HUES64 (cell line): Measurements from ENCODE around the gene HECA.
"Not testable (repeated sequence)": the region's sequence is repeated elsewhere in the genome, so short reads cannot be mapped to it uniquely, and the experiment has no call there.

Source experiments
- H3K27ac ChIP-seq: 2 replicates; pipeline ENCODE4 v1.7.0; 2013; ENCODE audit warnings: low read depth, low read length, inconsistent platforms
- H3K27me3 ChIP-seq: 2 replicates; pipeline ENCODE4 v1.6.1; 2013; ENCODE audit warnings: mild to moderate bottlenecking, low read length; ENCODE audit not compliant: insufficient read depth
- H3K36me3 ChIP-seq: 2 replicates; pipeline ENCODE4 v1.6.1; 2013; ENCODE audit warnings: mild to moderate bottlenecking, low read length; ENCODE audit not compliant: insufficient read depth
- H3K4me1 ChIP-seq: 2 replicates; pipeline ENCODE4 v1.6.1; 2013; ENCODE audit warnings: mild to moderate bottlenecking, low read length, moderate library complexity; ENCODE audit not compliant: insufficient read depth
- H3K4me3 ChIP-seq: 2 replicates; pipeline ENCODE4 v1.5.1; 2013; ENCODE audit warnings: mild to moderate bottlenecking, low read length, moderate library complexity
- H3K9ac ChIP-seq: 2 replicates; pipeline ENCODE4 v1.6.1; 2013; ENCODE audit warnings: mild to moderate bottlenecking, low read depth, low read length
- H3K9me3 ChIP-seq: 2 replicates; pipeline ENCODE4 v1.6.1; 2013; ENCODE audit warnings: low read depth, low read length; ENCODE audit not compliant: insufficient read depth
- WGBS: fragments of 150-250, 120-280 bp; methylation state at CpG from one replicate; pipeline ENCODE4 v1.1.7; 2013; ENCODE audit warnings: missing lambda C conversion rate; 5-methylcytosine and 5-hydroxymethylcytosine counted together

HECA gene

DNA sequence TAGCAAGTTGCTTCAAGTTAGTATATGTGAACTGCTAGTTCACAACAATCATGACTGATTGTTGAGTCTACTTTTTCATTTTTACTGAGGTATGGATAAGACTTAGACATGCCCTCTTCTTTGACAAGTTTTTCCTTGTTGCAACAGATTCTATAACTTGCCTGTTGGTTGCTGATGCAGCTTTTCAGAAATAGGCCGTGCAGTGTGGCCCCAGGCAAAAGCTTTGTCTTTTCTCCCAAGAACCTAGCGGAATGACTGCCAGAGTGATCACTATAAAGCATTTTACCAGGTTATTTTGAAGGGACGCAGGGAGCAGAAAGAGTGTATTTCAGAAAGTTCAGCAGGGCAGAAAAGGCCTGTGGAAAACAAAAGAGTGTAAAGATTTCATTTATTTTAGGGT is 16.0 kb downstream of the HECA start:
- H3K27ac ChIP-seq = no peak overlapping the region
- 82% methylated on average over 3 of the region's 3 CpGs for WGBS
- peaks cover 23% of the 10 kb centered on the region for H3K4me1 ChIP-seq
- no peak overlapping the region for H3K4me3 ChIP-seq
- H3K36me3 ChIP-seq = no peaks in the 10 kb centered on the region
- H3K9ac ChIP-seq = no peak overlapping the region
- H3K9me3 ChIP-seq = no peaks in the 10 kb centered on the region
- H3K27me3 ChIP-seq = no peaks in the 10 kb centered on the region

- H3K9ac ChIP-seq = no peak overlapping the region
- no peaks in the 10 kb centered on the region for H3K36me3 ChIP-seq
- H3K9me3 ChIP-seq = no peaks in the 10 kb centered on the region
- no peaks in the 10 kb centered on the region for H3K27me3 ChIP-seq
- peaks cover 22% of the 10 kb centered on the region for H3K4me1 ChIP-seq
- 87% methylated on average over 5 of the region's 6 CpGs for WGBS
- no peak overlapping the region for H3K27ac ChIP-seq
- no peak overlapping the region for H3K4me3 ChIP-seq
Measured at GRCh38 chr6:139151425-139152087, 16.7 kb downstream of the HECA start.

- Histone ChIP-seq H3K36me3 (no peaks in the 10 kb centered on the region), H3K4me3 (no peak overlapping the region), H3K27ac (no peak overlapping the region), H3K27me3 (no peaks in the 10 kb centered on the region), H3K4me1 (peaks cover 22% of the 10 kb centered on the region), H3K9me3 (no peaks in the 10 kb centered on the region), H3K9ac (no peak overlapping the region)
- WGBS = 72% methylated on average over 4 of the region's 5 CpGs
Measured at GRCh38 chr6:139152088-139152891, 17.4 kb downstream of the HECA start.

DNA sequence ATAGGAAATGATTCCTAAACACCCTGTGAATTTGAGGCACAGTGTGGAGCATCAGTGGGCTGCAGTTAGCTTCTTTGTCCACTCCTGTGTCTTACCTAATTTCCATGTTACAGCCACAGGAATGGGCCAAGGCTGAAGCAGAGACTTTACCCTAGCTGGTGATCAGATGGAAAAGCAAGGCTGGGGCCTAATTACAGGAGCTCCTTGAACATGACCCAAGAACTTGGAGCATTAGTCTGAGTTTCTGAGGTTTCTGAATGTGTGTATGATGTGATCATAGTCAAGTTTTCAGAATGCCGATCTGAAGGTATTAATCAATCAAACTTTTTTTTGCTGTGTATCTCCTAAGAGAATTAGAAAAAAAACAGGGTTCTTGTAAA is 18.0 kb downstream of the HECA start:
- H3K9ac ChIP-seq = no peak overlapping the region
- no peaks in the 10 kb centered on the region for H3K27me3 ChIP-seq
- no peaks in the 10 kb centered on the region for H3K9me3 ChIP-seq
- H3K27ac ChIP-seq = no peak overlapping the region
- H3K4me1 ChIP-seq = peaks cover 22% of the 10 kb centered on the region
- H3K4me3 ChIP-seq = no peak overlapping the region
- WGBS = 91% methylated on average over 1 of the region's 1 CpG
- no peaks in the 10 kb centered on the region for H3K36me3 ChIP-seq

DNA sequence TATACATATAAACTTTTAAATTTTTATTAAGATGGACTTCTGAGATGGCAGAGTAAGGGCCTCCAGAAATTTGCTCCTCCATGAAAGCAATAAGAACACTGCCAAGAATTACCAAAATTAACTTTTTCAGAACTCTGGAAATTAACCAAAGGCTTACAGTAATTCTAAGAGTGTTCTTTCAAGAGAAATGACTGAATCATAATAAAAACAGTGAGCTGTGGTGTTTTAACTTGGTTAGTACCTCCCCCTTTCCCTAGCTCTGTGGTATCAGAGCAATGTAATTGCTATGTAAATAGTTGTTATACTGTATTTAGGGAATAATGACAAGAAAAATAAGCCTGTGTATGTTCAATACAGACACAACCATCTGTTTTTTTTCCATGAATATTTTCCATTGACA is 19.0 kb downstream of the HECA start:
- no peak overlapping the region for H3K9ac ChIP-seq
- no peaks in the 10 kb centered on the region for H3K27me3 ChIP-seq
- peaks cover 22% of the 10 kb centered on the region for H3K4me1 ChIP-seq
- H3K27ac ChIP-seq = no peak overlapping the region
- no peaks in the 10 kb centered on the region for H3K36me3 ChIP-seq
- no peak overlapping the region for H3K4me3 ChIP-seq
- no peaks in the 10 kb centered on the region for H3K9me3 ChIP-seq

DNA sequence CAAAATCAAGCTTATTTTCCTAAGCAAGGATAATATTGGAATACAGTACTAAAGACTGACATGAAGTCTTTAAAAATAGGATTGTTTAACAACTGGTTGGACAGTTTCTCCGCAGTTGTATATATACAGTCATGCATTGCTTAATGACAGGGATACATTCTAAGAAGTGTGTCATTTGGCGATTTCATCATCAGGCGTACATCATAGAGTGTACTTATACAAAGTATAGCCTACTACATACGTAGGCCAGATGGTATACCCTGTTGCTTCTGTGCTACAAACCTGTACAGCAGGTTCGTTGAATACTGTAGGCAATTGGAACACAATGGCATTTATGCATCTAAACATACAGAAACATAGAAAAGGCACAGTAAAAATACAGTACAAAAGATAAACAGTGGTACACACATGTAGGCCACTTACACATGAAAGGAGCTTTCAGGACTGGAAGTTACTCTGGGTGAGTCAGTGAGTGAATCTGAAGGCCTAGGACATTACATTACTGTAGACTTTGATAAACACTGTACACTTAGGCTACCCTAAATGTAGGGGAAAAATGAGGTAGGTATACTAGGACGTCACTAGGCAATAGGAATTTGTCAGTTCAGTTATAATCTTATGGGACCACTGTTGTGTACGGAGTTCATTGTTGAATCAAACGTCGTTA is 20.1 kb downstream of the HECA start:
- H3K9ac ChIP-seq = no peak overlapping the region
- no peak overlapping the region for H3K4me3 ChIP-seq
- H3K36me3 ChIP-seq = no peaks in the 10 kb centered on the region
- WGBS = 96% methylated on average over 9 of the region's 9 CpGs
- no peaks in the 10 kb centered on the region for H3K27me3 ChIP-seq
- H3K27ac ChIP-seq = no peak overlapping the region
- no peaks in the 10 kb centered on the region for H3K9me3 ChIP-seq
- peaks cover 10% of the 10 kb centered on the region; the same call in 1 of the 2 replicates for H3K4me1 ChIP-seq

GRCh38 chr6:139156102-139156501 is 21.2 kb downstream of the HECA start:
- 97% methylated on average over 4 of the region's 5 CpGs for WGBS
- Histone ChIP-seq H3K4me1 (peaks cover 4% of the 10 kb centered on the region; the same call in 1 of the 2 replicates), H3K9me3 (no peaks in the 10 kb centered on the region), H3K27ac (no peak overlapping the region), H3K36me3 (no peaks in the 10 kb centered on the region), H3K4me3 (no peak overlapping the region), H3K27me3 (no peaks in the 10 kb centered on the region), H3K9ac (no peak overlapping the region)

GRCh38 chr6:139156551-139156950 is 21.7 kb downstream of the HECA start:
- Histone ChIP-seq H3K4me3 (no peak overlapping the region), H3K9ac (no peak overlapping the region), H3K27me3 (no peaks in the 10 kb centered on the region), H3K36me3 (no peaks in the 10 kb centered on the region), H3K4me1 (peaks cover 3% of the 10 kb centered on the region), H3K27ac (no peak overlapping the region), H3K9me3 (no peaks in the 10 kb centered on the region)
- 94% methylated on average over 4 of the region's 4 CpGs for WGBS

DNA sequence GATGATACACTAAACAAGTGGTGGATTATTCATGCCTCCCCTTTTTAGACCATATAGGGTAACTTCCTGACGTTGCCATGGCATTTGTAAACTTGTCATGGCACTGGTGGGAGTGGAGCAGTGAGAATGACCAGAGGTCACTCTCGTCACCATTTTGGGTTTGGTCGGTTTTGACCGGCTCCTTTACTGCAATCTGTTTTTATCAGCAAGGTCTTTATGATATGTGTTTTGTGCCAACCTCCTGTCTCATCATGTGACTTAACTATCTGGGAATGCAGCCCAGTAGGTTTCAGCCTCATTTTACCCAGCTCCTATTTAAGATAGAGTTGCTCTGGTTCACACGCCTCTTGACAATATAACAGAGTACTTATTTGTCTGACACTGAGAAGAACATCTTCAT is 22.2 kb downstream of the HECA start:
- H3K4me3 ChIP-seq, H3K36me3 ChIP-seq, H3K9me3 ChIP-seq, H3K4me1 ChIP-seq, H3K27ac ChIP-seq, H3K9ac ChIP-seq, H3K27me3 ChIP-seq: not testable (repeated sequence)
- 97% methylated on average over 4 of the region's 5 CpGs for WGBS

- 98% methylated on average over 4 of the region's 4 CpGs for WGBS
- H3K4me1 ChIP-seq = peaks cover 10% of the 10 kb centered on the region
Measured at GRCh38 chr6:139159016-139159415, 24.1 kb downstream of the HECA start.

GRCh38 chr6:139161169-139161568 is 26.3 kb downstream of the HECA start:
- 88% methylated on average over 1 of the region's 1 CpG for WGBS
- no peaks in the 10 kb centered on the region for H3K9me3 ChIP-seq
- no peaks in the 10 kb centered on the region for H3K36me3 ChIP-seq
- no peak overlapping the region for H3K9ac ChIP-seq
- H3K27me3 ChIP-seq = no peaks in the 10 kb centered on the region
- no peak overlapping the region for H3K27ac ChIP-seq
- no peak overlapping the region for H3K4me3 ChIP-seq
- H3K4me1 ChIP-seq = peaks cover 10% of the 10 kb centered on the region

More at GRCh38 chr6:139159016-139159415, 24.1 kb downstream of the HECA start:
- H3K27me3 ChIP-seq = no peaks in the 10 kb centered on the region
- no peaks in the 10 kb centered on the region for H3K9me3 ChIP-seq
- no peaks in the 10 kb centered on the region for H3K36me3 ChIP-seq
- no peak overlapping the region for H3K27ac ChIP-seq
- H3K4me3 ChIP-seq = no peak overlapping the region
- H3K9ac ChIP-seq = no peak overlapping the region
